GM15510 (cell line): ENCODE measurements around the gene C11orf86.

ENCODE experiments used
- POLR2A ChIP-seq: IDR thresholded peaks from 3 replicates; pipeline ENCODE4 v1.6.1; 2011; ENCODE audit warnings: borderline replicate concordance; ENCODE audit not compliant: insufficient read length; ENCODE audit errors: extremely low read depth

The C11orf86 gene

GRCh38 chr11:66979336-66979980 lies 4.4 kb downstream of the C11orf86 start:
- no peak for TF ChIP-seq POLR2A

GRCh38 chr11:66981976-66982578 lies 7.0 kb downstream of the C11orf86 start:
- no peak for TF ChIP-seq POLR2A

- no peak for TF ChIP-seq POLR2A
These were observed 8.3 kb downstream of the C11orf86 start for GRCh38 chr11:66983275-66983924.

- no peak for TF ChIP-seq POLR2A
These were observed 10.5 kb downstream of the C11orf86 start for GRCh38 chr11:66985508-66986177.

- TF ChIP-seq POLR2A = no peak
These were observed 11.1 kb downstream of the C11orf86 start for GRCh38 chr11:66986178-66986545.

- no peak for TF ChIP-seq POLR2A
These were observed 12.1 kb downstream of the C11orf86 start for GRCh38 chr11:66987158-66987620.

- TF ChIP-seq POLR2A = no peak
These were observed 13.0 kb downstream of the C11orf86 start for GRCh38 chr11:66987924-66988637.

GRCh38 chr11:66992041-66992440 lies 16.9 kb downstream of the C11orf86 start:
- TF ChIP-seq POLR2A = no peak

- no peak for TF ChIP-seq POLR2A
These were observed 21.6 kb downstream of the C11orf86 start for GRCh38 chr11:66996609-66997273.

GRCh38 chr11:66999555-66999954 lies 24.5 kb downstream of the C11orf86 start:
- no peak for TF ChIP-seq POLR2A

GRCh38 chr11:67001332-67001731 lies 26.2 kb downstream of the C11orf86 start:
- no peak for TF ChIP-seq POLR2A

- no peak for TF ChIP-seq POLR2A
These were observed 27.3 kb downstream of the C11orf86 start for GRCh38 chr11:67002297-67002913.

- TF ChIP-seq POLR2A = no peak
These were observed 27.9 kb downstream of the C11orf86 start for GRCh38 chr11:67002921-67003411.
